ENCODE data around the gene WASHC4. TPM values are rescaled to one million over a fixed set of nuclear protein-coding genes. Genes with fewer than 3 reads are reported as not detected.

Gene WASHC4
- total RNA-seq, result 132 and 163 TPM in 2 replicates

GRCh38 chr12:105107494-105108371, at the start of gene WASHC4:
TSS of gene WASHC4 (plus strand) at chr12:105107731. CDS start at chr12:105107801, 70 bp downstream.

GRCh38 chr12:105084251-105085250, 23.0 kb upstream of the WASHC4 start, which contains the start of gene ALDH1L2:
TSS of gene ALDH1L2 (minus strand) at chr12:105084458. CDS start at chr12:105084436, 22 bp downstream.

Other genes with a start within 250 kb of the WASHC4 start
- 4.6 and 13.9 TPM in 2 replicates for gene SLC41A2, start 149.4 kb upstream of the WASHC4 start, total RNA-seq
- 7.1 and 7.2 TPM in 2 replicates for gene NOPCHAP1, start 121.4 kb upstream of the WASHC4 start, total RNA-seq
- gene ALDH1L2, start 23.3 kb upstream of the WASHC4 start, total RNA-seq, result 0.65 and 1.4 TPM in 2 replicates
- 18.5 and 26.1 TPM in 2 replicates for gene APPL2, start 128.4 kb downstream of the WASHC4 start, total RNA-seq
- 17.6 and 22.5 TPM in 2 replicates for gene C12orf75, start 223.0 kb downstream of the WASHC4 start, total RNA-seq